GM21528 (cell line): ENCODE measurements around the gene SYS1.

ENCODE experiments used
- ATAC-seq: cut with Tn5 transposase; IDR thresholded peaks from one replicate; pipeline ENCODE4 v1.9.1; 2021; ENCODE audit warnings: mild to moderate bottlenecking, moderate library complexity; ENCODE audit not compliant: unreplicated experiment, low FRiP score

Gene SYS1

GRCh38 chr20:45374966-45375365 is 12.0 kb downstream of the SYS1 start:
- no peak for ATAC-seq

GRCh38 chr20:45377269-45377668 is 14.3 kb downstream of the SYS1 start:
- ATAC-seq = no peak

- ATAC-seq = no peak
These were observed 15.2 kb downstream of the SYS1 start, which contains the start of gene TP53TG5 for GRCh38 chr20:45378191-45378590. Gene TP53TG5, minus strand, starts transcription at chr20:45378325. Its CDS starts 89 bp downstream, at chr20:45378236.

- ATAC-seq = no peak
These were observed 24.3 kb downstream of the SYS1 start for GRCh38 chr20:45387274-45387673.

GRCh38 chr20:45390931-45391330 is 28.0 kb downstream of the SYS1 start:
- ATAC-seq = no peak

GRCh38 chr20:45391559-45391958 is 28.6 kb downstream of the SYS1 start:
- no peak for ATAC-seq

- no peak for ATAC-seq
These were observed 29.8 kb downstream of the SYS1 start for GRCh38 chr20:45392733-45393132.

GRCh38 chr20:45394221-45395113 is 31.5 kb downstream of the SYS1 start:
- no peak for ATAC-seq

- ATAC-seq = no peak
These were observed 32.1 kb downstream of the SYS1 start for GRCh38 chr20:45395114-45395415.

GRCh38 chr20:45399018-45399417 is 36.1 kb downstream of the SYS1 start:
- ATAC-seq = no peak

GRCh38 chr20:45400346-45401031 is 37.5 kb downstream of the SYS1 start:
- ATAC-seq = no peak

GRCh38 chr20:45402946-45403345 is 40.0 kb downstream of the SYS1 start:
- ATAC-seq = no peak

GRCh38 chr20:45404438-45404837 is 41.5 kb downstream of the SYS1 start:
- ATAC-seq = no peak

GRCh38 chr20:45405571-45406259 is 42.8 kb downstream of the SYS1 start:
- ATAC-seq = no peak

GRCh38 chr20:45406260-45407066 is 43.5 kb downstream of the SYS1 start:
- ATAC-seq = no peak

- ATAC-seq = no peak
These were observed 44.2 kb downstream of the SYS1 start for GRCh38 chr20:45407067-45407745.

- ATAC-seq = no peak
These were observed 45.1 kb downstream of the SYS1 start, which contains the start of gene DBNDD2 for GRCh38 chr20:45407783-45408645. Gene DBNDD2, plus strand, starts transcription at chr20:45408289. Its CDS starts 179 bp downstream, at chr20:45408468.

GRCh38 chr20:45408646-45409213 is 45.8 kb downstream of the SYS1 start:
- no peak for ATAC-seq
